Measurements from ENCODE around the gene AUNIP. TPM values are rescaled to one million over a fixed set of nuclear protein-coding genes. Genes with fewer than 3 reads are reported as not detected.

The AUNIP gene
- total RNA-seq, 1 donor from 2014 or later = 1.7 TPM

DNA sequence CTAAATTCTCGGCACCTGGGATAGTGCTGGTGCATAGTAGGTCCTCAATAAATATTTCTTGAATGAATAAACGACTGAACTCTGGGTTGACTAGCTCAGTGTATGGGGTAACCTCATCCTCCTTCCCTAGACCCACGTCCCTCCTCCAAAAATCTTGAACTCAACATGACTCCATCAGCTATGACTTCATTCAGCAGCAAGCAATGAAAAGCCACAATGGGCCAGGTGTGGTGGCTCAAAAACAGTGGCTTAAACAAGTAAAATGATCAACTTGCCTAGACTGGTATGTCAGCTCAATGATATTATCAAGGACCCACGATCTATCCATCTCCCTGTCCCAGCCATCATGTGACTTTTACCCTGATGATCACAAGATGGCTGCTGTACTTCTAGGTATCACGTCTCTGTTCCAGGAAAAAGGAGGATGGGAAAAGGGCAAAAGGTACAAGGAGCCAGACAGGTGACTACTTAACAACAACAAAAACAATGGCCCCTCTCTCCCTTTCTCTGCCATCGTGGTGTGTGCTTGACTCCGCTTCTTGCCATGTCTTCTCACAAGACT lies 29.2 kb upstream of the AUNIP start:
- no peak for DNase-seq

DNA sequence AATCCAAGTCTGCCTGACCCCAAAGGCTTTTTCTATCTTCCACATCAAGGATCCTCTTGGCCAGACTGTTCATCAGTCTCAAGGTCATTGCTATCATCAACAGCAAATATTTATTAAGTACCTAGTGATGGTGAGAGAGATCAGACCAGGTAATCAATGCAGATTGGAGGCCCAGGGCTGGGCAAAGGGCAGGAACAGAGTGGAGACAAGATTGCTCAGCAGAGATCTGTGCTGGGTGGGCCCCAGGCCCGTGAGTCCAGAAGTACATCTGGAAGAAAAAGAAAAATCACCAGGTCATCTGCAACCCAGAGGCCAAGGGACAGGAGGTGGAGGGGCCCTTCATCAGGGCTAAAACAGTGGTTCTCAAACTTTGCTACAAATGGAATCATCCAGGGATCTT lies 26.3 kb upstream of the AUNIP start:
- no peak for DNase-seq

DNA sequence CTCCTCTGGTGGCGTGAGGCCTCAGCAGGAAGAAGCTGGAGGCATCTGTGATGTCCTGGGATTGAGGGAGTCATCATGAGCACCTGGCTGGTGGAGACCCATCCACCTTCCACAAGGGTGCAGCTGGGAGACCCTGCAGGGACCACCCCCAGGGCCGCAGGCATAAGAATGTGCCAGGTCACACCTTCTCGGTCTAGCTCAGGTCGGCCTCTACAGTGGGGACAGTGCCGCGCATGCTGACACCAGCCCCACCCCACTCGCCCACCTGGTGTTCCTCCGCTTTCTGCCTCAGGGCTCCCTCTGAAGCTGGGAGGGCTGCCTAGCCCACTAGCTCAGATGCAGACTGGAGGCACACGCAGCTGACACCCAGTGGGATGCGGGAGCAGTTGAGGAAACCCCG lies 22.0 kb upstream of the AUNIP start:
- DNase-seq = no peak

DNA sequence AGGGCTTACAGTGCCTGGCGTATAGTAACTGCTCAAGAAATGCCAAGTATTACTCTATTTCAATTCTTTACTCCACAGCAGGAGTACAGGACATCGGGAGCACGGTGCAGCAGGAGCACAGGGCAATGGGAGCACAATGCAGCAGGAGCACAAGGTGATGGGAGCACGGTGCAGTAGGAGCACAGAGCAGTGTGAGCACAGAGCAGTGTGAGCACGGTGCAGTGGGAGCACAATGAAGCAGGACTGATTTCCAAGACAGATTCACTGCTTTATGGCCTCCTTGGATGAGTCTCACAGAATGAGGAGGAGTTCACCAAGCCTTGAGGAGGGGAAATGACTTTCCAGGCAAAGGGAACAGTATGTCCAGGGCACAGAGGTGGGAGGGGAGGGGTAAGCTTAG lies 21.3 kb upstream of the AUNIP start:
- DNase-seq = no peak

DNA sequence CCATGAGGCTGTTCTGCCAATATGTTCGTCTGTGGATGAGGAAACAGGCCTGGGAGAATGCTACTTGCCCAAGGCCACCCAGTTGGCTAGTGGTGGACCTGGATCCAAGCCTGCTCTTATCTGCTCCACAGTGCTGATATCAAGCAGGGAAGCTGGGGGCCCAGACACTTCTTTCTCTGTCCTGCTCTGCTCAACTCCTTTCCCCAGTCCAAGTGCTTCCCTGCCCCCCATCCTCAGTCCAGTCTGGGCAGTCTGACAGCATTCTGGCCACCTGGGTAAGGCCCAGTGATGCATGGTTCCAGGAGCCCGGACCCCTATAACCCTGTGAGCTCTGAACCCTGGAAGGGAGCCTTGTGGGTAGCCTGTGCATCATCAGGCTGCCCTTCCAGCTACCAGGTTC lies 20.4 kb upstream of the AUNIP start:
- DNase-seq = no peak

DNA sequence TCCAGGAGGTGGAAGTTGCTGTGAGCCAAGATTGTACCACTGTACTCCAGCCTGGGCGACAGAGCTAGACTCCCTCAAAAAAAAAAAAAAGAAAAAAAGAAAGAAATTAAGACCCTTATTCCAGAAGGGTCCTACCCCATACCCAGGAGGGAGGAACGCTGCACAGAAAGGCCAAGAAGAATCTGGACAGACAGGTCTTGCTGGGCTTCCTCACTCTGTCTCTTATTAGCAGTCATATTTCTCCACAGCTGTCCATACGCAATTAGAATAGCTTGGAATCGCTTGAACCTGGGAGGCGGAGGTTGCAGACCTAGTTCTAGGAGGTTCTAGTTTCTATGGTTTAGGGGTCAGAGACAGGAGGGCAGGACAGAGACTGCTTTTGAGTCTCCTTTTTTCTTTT lies 19.4 kb upstream of the AUNIP start:
- no peak for DNase-seq

DNA sequence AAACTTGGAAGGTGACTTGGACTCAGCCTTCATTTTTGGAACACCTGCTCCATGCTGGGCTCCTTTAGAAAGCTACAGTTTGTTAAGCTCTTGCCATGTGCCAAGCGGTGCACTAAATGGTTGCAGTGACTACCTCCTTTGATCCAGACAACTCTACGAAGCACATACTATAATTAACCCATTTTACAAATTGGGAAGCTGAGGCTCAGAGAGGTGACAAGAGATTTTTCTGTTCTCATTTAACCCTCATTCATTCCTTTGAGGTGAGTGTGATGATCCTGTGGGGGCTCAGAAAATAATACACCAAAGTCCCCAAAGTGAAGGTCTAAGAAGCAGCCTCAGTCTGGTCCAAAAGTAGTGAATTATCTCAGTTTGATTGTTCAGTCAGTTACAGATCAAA lies 17.9 kb upstream of the AUNIP start:
- DNase-seq = no peak

DNA sequence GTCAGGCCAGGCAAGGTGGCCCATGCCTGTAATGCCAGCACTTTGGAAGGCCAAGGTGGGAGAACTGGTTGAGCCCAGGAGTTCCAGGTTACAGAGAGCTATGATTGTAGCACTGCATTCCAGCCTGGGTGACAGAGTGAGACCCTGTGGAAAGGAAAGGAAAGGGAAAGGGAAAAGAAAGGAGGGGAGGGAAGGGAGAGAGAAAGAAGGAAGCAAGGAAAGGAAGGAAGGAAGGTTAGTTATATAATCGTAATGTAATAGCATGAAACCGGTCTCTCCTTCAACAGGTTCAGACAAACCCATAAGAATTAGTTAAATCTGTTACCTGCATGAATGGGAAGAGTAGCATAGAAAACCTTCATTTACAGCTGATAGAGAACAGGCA lies 17.4 kb upstream of the AUNIP start:
- DNase-seq = no peak

DNA sequence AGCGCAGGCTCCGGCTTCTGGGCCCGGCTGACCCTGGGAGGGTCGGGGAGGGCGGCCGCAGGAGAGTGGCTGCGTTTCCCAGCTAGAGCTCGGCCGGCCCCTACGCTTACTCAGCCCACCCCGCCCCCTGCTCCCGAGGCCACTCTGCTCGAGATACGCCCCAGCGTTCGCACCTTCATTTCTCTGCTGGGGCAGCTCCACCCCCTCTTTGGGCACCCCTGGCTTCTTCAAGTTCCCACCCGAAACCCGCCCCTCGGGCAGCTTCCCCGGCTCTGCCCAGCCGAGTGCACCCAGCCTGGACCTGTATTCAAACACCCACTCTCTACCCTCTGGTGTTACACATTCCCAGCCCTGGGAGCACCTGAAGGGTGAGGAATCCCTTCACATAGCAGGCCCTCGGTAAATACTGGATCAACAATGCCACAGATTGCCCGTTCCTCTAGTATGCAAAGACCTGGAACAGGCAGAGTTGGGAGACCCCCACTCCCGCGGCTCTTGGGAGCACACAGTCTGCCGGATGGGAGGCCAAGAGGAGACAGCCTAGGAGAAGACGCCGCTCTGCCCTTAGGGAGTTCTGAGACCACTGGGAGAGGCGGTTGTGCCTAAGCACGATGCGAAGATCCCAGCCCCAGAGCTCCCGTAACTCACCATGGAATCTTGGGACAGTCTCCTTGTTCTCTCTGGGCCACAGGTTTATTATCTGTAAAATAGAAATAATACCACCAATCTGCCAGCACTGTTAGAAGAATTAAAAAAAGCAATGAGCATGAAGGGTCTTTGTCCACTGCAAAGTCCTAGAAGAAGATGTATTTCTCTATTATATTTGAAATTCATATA lies 16.8 kb upstream of the AUNIP start:
- no peak for DNase-seq

DNA sequence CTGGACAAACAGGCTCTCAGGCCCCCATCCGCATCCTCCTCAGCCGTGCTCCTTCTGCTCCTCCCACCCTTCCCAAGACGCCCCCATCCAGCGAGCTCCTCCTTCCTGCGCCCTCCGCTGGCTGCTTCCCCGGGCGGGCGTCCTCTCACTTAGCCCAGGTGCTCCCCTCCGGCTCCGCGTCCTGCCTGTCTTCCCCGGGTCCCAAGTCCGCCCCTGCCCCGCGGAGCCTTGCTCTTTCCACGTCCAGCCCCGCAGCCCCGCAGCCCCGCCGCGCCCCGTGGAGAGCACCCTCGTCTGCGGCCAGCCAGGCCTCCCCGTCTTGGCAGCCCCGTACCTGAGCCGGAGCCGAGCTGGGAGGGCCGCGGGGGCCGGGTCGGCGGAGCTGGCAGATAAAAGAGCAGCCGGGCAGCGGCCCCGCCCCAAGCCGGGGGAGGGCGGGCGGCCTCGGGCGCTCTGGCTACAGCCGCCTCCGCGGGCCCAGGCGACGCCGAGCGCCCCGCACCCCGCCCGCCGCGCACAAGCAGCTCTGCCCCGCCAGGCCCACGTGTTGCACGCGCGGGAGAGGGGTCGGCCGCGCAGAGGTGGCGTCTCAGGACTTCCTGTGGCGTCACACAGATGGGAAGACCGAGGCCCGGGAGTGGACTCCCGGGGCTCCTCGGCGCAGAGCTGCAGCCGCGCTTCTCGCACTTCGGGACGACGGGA lies 16.0 kb upstream of the AUNIP start, which contains the start of gene PAQR7:
PAQR7 (minus strand) TSS at position 555 of the 702 bp plus-strand sequence. CDS start 11,869 bp downstream, outside the sequence.
- DNase-seq = peak; percentile 53

DNA sequence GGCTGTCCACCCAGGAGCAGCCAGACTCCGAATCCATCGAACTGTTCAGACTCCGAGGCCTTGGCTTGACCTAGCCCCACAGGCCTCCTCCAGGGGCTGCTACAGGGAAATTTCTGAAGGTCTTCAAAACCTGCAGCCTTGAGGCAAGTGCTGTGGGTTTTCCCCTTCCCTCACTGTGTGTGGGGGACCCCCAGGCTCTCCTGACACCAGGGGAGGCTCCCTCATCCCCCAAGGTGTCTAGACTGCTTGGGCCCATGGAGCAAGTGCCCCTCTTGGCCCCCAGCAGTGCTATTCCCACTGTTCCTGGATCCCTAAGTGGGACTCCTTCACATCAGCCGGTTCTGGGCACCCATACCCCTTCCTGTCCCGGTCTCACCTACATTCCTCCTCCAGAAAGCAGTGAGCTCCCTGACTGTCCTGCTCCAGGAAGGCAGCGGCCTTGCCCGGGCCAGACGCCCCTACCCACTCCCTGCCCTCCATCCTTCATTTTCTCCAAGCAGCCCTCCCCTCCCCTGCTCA lies 15.4 kb upstream of the AUNIP start:
- no peak for DNase-seq

DNA sequence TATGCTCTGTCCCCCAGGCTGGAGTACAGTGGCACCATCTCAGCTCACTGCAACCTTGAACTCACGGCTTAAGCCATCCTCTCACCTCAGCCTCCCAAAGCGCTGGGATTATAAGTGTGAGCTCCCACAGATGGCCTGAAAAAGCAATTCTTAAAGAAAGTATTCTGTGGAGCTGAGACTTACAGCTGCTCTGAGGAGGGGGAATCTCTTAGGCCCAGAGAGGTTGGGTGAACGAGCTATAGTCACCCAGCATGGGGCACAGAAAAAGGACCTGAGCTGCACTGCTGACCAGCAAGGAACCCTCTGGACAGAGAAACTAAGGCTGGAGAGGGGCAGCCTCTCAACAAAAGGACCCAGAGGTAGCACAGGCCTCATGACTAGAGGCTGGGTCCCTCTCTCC lies 15.0 kb upstream of the AUNIP start:
- no peak for DNase-seq

DNA sequence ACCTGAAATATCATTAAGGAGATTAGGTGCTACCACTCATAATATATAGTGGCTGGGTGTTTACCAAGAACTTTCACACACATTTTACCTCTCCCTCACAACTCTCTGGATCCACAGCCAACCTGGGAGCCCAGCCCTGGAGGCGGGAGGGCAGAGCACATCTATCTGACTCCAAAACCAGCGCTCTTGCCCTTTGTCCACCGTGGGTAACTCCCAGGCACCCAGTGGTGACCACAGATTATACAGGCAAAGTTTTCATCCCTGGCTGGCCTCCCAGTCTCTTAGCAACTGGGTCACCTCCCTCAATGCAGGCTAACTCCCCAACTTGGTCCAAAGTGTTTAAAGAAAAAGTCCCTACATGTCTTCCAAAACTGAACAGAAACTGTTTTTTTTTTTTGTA lies 13.9 kb upstream of the AUNIP start:
- no peak for DNase-seq

DNA sequence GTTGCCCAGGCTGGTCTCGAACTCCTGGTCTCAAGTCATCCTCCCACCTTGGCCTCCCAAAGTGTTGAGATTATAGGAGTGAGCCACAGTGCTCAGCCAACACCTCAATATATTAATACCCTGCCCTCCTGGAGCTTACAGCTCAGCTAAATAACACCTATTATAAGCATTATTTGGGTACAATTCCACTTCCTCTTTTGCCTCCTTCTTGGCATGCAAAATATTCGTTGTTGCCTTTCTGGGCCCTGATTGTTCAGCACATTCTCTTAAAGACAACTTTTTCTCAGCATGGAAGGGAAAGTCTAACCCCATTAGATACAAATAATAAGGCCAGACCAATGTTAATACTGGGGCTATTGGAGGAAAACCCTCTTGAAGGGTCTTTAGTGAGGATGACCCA lies 13.5 kb upstream of the AUNIP start:
- DNase-seq = no peak

DNA sequence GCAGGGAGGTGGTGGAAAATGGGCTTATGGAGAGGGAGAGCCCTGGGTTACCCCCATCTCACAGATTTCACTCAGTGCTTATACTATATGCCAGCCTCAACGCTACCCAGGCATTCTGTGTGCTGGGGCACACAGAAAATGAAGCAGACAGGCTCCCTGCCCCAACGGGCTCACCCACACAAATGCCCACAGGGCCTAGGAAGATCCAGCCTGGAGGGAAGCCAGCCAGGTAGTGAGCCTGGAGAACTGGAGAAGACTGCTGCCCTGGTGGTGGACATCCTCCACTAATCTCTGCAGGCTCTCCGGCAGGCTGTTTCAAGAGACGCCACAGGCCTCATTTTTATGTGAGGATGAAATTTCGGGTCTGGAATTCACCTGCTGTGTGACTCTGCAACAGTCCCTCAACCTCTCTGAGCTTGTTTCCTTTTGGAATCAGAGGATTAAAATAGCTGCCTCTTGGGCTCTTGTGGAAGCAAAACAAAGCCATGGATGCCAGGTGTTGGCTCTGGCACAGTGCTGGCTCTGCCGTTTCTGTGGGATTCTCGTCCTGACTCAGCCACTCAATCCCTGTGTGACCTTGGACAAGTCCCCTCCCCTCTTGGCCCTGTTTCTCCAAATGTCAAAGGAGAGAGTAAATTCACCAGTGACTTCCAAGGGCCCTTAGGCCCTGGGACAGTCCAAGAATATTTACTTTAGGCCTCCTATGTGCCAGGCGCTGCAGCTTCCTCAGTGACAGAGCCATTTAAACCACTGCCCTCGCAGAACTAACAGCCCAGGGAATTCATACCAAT lies 12.6 kb upstream of the AUNIP start:
- DNase-seq = no peak

DNA sequence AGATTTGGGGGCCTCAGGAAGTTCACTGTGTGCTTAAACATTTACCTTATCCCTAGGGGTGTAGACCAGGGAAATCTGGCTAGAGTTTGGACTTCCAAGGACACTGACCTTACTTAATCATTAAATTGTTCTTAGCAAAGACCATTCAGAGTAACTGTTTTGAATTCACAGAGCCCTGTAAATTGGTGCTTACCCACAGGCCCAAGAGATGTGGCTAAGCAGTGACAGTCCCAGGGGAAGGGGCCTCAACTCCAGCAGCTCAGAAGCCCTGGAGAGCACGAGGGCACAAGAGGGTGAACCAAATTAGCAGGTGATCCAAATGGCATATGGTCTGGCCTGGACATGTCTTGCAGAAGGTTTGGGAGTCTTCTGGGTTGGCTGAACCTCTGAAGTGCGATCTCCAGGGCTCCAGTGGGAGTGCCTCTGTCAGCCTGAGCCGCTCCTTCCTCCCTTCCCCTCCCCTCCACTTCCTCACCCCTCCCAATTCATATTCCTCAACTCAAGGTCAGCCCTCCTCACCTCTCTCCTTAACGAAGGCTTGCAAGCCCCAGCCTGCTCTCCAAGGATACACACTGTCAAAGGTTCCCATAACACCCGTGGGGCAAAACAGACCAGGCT lies 11.9 kb upstream of the AUNIP start:
- no peak for DNase-seq

DNA sequence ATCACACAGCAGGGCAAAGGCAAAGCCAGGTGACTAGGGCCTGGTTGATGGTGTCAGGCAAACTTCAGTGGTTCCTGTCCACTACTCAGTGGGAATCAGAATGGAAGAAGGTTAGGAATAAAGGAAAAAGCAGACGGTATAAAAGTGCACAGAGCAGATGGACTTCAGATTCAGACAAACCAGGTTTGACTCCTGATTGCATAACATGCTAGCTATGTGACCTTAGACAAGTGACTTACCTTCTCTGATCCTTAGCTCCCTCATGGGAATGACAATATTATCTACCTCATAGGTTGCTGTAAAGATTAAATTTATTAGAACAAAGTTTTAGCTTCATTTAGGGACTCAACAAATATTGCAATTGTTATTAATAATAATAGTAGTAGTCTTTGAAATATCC lies 11.4 kb upstream of the AUNIP start:
- no peak for DNase-seq

DNA sequence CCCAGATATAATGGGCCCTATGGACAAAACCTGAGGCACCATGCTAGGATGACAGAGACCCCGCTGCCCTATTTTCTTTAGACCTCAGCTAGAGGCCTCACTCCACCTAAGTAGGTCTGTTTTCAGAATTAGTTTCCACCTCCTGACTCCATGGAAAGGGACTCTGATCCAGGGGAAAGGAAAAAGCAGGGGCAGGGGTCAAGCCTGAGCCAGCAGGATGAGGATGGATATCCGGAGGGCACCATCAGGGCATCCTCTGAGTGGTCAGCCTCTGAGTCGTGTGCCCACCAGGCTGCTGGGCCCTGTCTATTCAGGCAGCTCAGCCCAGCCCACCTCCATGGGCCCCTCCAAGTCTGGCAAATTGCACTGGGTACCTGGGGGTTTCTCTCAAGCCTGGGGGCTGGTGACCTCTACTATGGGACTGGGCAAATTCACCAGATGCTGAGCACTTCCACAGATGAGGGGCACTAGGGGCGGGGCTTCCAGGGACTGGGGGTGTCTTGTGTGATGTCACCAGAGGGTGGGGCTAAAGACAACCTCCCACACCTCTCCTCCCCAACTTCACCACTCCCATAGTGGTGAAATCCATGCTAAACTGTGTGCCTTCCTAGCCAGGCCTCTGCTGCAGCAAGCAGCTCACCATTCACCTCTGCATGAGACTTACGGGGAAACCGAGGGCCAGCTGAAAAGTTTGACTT lies 10.8 kb upstream of the AUNIP start:
- no peak for DNase-seq

DNA sequence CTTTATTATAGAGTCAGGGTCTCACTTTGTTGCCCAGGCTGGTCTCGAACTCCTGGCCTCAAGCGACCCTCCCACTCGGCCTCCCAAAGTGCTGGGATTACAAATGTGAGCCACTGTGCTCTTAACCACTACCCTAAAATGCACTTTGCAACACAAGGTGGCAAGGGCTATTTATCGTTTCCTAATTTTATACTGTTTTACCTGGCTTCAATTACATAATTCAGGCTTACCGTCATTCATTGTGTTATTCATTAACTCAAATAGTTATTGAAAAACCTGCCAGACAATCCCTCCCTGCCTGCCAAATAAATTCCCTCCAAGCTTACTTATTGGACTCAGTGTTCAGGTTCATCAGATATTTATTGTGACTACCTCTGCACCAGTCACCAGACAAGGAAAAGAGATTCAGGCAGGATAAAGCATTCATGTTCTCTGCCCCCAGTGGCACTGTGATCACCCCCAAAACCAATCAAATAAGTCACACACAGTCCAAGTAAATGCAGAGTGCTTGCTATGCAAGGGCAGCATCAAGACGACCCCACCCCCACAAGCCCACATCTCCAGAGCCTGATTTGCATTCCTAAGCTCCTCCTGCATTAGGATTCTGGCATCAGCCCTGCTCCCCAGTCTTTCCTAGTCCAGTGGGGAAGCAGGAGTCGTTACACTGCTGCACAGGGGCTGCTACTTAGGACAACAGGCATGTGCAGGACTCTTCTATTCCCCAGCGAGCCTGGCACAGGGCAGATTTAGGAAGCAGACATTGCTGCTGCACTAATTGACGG lies 8.1 kb upstream of the AUNIP start:
- DNase-seq = no peak

DNA sequence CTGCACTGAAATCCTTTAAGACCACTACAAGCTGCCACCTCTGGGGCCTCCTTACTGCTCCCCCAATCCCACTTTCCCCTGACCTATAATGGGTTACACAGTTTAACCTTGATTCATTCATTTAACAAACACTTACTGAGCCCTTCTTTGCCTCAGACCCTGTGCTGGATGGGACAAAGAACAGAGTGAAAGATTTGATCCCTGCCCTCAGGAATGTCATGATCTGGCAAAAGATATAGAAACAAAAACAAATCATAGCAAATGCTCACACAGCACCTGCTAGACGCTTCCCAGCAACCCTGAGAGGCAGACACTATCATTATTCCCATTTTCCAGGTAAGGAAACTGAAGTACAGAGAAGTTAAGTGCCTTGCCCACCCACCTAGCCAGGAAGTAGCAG lies 7.0 kb upstream of the AUNIP start:
- DNase-seq = no peak

DNA sequence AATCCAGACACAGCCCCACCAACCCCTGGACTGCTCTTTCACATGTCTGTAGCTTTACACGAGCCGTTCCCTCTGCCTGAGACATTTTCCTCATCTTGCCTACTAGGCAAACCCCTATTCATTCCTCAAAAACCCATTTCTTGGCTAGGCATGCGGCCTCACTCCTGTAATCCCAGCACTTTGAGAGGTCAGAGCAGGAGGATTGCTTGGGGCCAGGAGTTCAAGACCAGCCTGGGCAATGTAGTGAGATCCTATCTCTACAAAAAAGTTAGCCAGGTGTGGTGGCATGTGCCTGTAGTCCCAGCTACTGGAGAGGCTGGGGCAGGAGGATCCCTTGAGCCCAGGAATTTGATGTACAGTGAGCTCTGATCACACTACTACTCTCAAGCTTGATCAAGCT lies 5.2 kb upstream of the AUNIP start:
- no peak for DNase-seq

Data from occipital lobe (tissue), 2 donors.